GM12873 (cell line): Measurements from ENCODE around the gene TGM2.

Experiments used
- CTCF ChIP-seq: IDR thresholded peaks from 2 replicates; pipeline ENCODE4 v1.5.1; 2012; ENCODE audit warnings: low read depth, mild to moderate bottlenecking, moderate library complexity, low read length, control low read depth; ENCODE audit not compliant: insufficient read depth; ENCODE audit errors: missing control alignments

The TGM2 gene

GRCh38 chr20:38126932-38127621, 38.0 kb downstream of the TGM2 start:
- TF ChIP-seq CTCF: no peak

GRCh38 chr20:38126146-38126921, 38.7 kb downstream of the TGM2 start:
- no peak for TF ChIP-seq CTCF

- no peak for TF ChIP-seq CTCF
Measured at GRCh38 chr20:38125157-38126056, 39.7 kb downstream of the TGM2 start.

GRCh38 chr20:38123021-38123587, 42.0 kb downstream of the TGM2 start:
- TF ChIP-seq CTCF: no peak

- TF ChIP-seq CTCF: no peak
Measured at GRCh38 chr20:38121741-38122140, 43.3 kb downstream of the TGM2 start.

GRCh38 chr20:38120625-38120988, 44.5 kb downstream of the TGM2 start:
- TF ChIP-seq CTCF: no peak
